ENCODE measurements around the gene HTT. TPM values are rescaled to one million over a fixed set of nuclear protein-coding genes. Genes with fewer than 3 reads are reported as not detected.

Gene HTT
- total RNA-seq, 1 experiment from 2014 or later = 37.4 TPM

- CTCF ChIA-PET = no interaction called here
- H3K9me3 ChIP-seq (ENCODE audit: control insufficient read depth in 1 of 2, insufficient read depth in 1 of 2, low read depth in 1 of 2, low read length in 2 of 2) = no peaks in the 10 kb centered on the region
Observed at GRCh38 chr4:3217266-3217665, 142.8 kb downstream of the HTT start.

More at GRCh38 chr4:3217266-3217665, 142.8 kb downstream of the HTT start:
- Histone ChIP-seq H4K20me1 (ENCODE audit: insufficient read depth) (no peaks in the 10 kb centered on the region), H3K79me2 (ENCODE audit: insufficient read depth, low read length) (no peaks in the 10 kb centered on the region), H3K9me2 (ENCODE audit: insufficient read depth) (no peaks in the 10 kb centered on the region), H3K4me1 (ENCODE audit: control insufficient read depth in 1 of 2, insufficient read depth in 2 of 2, low read length in 2 of 2) (no peaks in the 10 kb centered on the region), H3K36me3 (ENCODE audit: control insufficient read depth in 1 of 2, insufficient read depth in 2 of 2, low read length in 2 of 2) (peaks cover 9 to 21% of the 10 kb centered on the region in 2 experiments), H3K27me3 (ENCODE audit: insufficient read depth, low read length) (no peaks in the 10 kb centered on the region), H3K4me3 (replicated peaks in 1 of 2; ENCODE audit: low read depth in 1 of 2, low read length in 2 of 2) (no peak overlapping the region), H2AFZ (ENCODE audit: low read depth, low read length, poor library complexity, severe bottlenecking) (no peak overlapping the region), H3K9ac (ENCODE audit: low read length) (no peak overlapping the region), H3K27ac (ENCODE audit: low read depth, low read length) (no peak overlapping the region), H3K4me2 (ENCODE audit: low read length) (no peak overlapping the region)
- intact Hi-C loops (cut with micrococcal nuclease) = no loop called here
- ATAC-seq (no peak), DNase-seq (ENCODE audit: low read depth, low spot score) (no peak)
- ChIA-PET RAD21 (ENCODE audit: low non-redundant PET in 1 of 2, low total read pairs in 2 of 2, uncharacterized antibody in 2 of 2, unreplicated experiment in 2 of 2) (no interaction called here), POLR2A (no interaction called here)
- TF ChIP-seq FOSL1 (IDR thresholded peaks at IDR 0.05; ENCODE audit: low read depth) (no peak), ZNF274 (IDR thresholded peaks at IDR 0.05; ENCODE audit: low read depth, low read length) (no peak), POLR2A (IDR thresholded peaks at IDR 0.05; ENCODE audit: borderline replicate concordance, extremely low read depth, insufficient read depth, insufficient read length) (no peak), SP1 (IDR thresholded peaks at IDR 0.05; ENCODE audit: low read depth) (no peak), CEBPB (IDR thresholded peaks at IDR 0.05; ENCODE audit: low read depth) (no peak), ATF3 (IDR thresholded peaks at IDR 0.05) (no peak), SRF (IDR thresholded peaks at IDR 0.05; ENCODE audit: low read depth) (no peak), TCF7L2 (IDR thresholded peaks at IDR 0.05; ENCODE audit: borderline replicate concordance, extremely low read depth, insufficient read depth, insufficient read length) (no peak), REST (IDR thresholded peaks at IDR 0.05; ENCODE audit: low read depth) (no peak)
- no TSS peak for BruUV-seq (replicated peaks)
